Renal cortex interstitium (tissue), 11 donors: ENCODE data around the gene SLC2A14. TPM values are rescaled to one million over a fixed set of nuclear protein-coding genes. Genes with fewer than 3 reads are reported as not detected.
"Not testable (repeated sequence)": the region's sequence is repeated elsewhere in the genome, so short reads cannot be mapped to it uniquely, and the experiment has no call there.

ENCODE experiments used
- DNase-seq, 11 donors: peaks; one replicate each; pipeline ENCODE4 v3.0.0-alpha.2; 2013; ENCODE audit warnings: low read depth in 9 of 11, low spot score in 4 of 11; ENCODE audit errors: extremely low read depth in 1 of 11
- polyA plus RNA-seq, 3 donors: library from polyadenylated mRNA; unstranded; fragments of 120-200 nt; gene quantifications; one replicate each; pipeline ENCODE4 v1.2.1, GENCODE V29; 2013; ENCODE audit not compliant: insufficient read length in 3 of 3

Gene SLC2A14
- polyA plus RNA-seq, 3 donors, result 0.29 to 0.73 (median 0.46) TPM

DNA sequence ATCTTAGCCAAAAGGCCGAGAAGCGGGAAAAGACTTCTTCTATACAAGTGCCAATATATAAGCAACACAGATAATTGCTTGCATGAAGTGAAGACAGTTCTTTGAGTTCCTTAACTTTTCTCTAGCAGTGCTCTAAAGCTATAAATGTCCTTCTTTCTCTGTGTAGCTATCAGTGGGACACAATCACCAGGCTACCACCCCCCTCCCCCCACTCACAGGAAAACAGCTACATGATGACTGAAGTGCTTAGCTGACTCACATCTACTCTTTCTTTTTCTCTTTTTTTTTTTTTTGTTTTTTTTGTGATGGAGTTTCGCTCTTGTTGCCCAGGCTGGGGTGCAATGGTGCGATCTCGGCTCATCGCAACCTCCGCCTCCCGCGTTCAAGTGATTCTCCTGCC is 30.3 kb downstream of the SLC2A14 start:
- DNase-seq, result not testable (repeated sequence)

GRCh38 chr12:7839848-7840247 is 32.9 kb downstream of the SLC2A14 start:
- DNase-seq, result not testable (repeated sequence)

- not testable (repeated sequence) for DNase-seq
These were observed 33.5 kb downstream of the SLC2A14 start for GRCh38 chr12:7839226-7839625.

GRCh38 chr12:7837366-7837765 is 35.3 kb downstream of the SLC2A14 start:
- no peak for DNase-seq

DNA sequence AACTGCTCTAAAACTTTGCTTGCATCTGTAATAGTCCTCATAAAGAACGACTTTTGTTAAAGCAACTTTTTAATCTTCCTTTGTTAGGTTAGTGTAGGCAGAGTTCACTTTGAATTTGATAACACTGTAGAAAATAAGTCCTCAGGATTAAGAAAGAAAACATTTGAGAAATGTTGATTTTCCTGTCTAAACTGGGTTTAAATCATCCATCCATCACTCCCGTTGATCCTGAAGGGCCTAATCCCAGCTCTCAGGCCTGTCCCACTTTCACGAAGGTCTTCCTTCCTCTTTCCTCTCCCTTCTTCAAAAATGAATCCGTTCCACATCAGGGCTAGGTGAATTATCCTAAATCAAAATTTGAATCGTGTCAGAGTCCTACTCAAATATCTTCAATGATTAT is 36.9 kb downstream of the SLC2A14 start:
- DNase-seq, result no peak

DNA sequence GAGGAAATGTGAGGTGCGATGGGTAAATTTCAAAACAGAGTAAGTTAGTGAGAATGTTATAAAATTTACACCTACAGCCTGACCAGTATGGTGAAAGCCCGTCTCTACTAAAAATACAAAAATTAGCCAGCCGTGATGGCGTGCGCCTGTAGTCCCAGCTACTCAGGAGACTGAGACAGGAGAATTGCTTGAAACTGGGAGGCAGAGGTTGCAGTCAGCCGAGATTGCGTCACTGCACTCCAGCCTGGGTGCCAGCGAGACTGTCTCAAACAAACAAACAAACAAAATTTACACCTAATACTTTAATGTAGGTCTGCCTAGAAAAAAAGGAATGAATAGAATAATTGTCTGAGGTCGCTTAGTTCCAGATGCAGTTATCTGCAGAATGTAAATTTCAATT is 37.6 kb downstream of the SLC2A14 start:
- no peak for DNase-seq

GRCh38 chr12:7834701-7835100 is 38.0 kb downstream of the SLC2A14 start:
- DNase-seq, result no peak

GRCh38 chr12:7833831-7834230 is 38.9 kb downstream of the SLC2A14 start:
- no peak for DNase-seq

DNA sequence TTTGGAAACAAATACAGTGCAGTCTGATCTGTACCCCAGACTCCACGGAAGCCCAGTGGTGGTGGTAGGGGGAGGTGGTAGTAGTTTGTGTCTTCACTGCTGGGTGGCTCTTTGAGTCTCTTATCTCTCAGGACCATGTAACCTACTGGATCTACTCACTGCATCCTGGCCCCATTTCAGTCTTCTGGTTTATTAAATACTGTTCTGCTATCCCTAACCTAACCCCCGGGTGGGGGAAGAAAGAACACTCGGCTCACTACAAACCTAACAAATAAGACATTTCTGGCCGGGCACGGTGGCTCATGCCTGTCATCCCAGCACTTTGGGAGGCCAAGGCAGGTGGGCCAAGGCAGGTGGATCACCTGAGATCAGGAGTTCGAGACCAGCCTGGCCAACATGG is 39.5 kb downstream of the SLC2A14 start:
- not testable (repeated sequence) for DNase-seq

- peak in 4 of 11 donors; percentile 6 to 33 (median 24) for DNase-seq
These were observed 40.5 kb downstream of the SLC2A14 start for GRCh38 chr12:7832059-7832696.

DNA sequence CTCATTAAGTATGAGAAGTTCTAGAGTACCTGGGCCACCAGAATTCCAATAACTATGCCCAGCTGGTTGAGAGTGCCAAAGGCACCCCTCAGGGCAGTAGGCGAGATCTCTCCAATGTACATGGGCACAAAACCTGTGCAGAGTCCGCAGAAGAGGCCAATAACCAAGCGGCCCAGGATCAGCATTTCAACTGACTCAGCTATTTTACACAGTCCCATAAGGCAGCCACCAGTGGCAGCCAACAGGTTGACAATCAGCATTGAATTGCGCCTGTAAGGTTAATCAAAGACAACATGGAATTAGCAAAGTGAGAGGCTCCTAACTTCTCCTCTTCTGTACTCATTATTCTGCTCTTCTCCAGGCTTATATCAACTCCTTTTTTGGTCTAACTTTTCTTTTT is 43.0 kb downstream of the SLC2A14 start:
- DNase-seq, result not testable (repeated sequence)

DNA sequence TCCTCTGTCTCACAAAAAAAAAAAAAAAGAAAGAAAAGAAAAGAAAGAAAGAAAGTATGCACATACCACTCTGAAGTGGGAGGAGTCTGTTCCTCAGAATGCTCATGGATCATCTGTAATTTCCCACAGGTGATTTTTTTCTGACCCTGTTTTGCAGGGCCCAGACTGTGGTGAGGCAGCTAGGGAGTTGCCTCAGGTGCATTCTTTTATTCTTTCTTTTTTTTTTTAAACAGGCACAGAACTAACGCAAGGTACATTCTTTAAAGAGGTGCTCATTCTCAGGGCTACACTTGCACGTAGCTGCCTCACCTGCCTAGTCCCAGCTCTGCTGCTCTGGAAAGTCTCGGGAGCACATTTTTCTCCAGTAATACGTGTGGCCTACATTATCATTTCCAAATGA is 47.0 kb downstream of the SLC2A14 start:
- DNase-seq, result not testable (repeated sequence)

GRCh38 chr12:7806863-7807487 is 65.7 kb downstream of the SLC2A14 start:
- peak; percentile 38 to 68 (median 57) for DNase-seq

DNA sequence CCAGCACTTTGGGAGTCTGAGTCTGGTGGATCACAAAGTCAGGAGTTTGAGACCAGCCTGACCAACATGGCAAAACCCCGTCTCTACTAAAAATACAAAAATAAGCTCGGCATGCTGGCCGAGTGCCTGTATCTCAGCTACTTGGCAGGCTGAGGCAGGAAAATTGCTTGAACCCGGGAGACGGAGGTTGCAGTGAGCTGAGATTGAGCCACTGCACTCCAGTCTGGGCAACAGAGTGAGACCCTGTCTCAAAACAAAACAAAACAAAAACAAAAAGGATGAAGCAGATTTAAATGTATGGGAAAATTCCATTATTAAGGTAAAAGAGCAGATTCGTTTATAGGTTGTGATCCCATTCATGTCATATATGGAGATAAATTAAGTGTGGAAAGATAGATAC is 66.4 kb downstream of the SLC2A14 start:
- DNase-seq, result not testable (repeated sequence)

- no peak for DNase-seq
These were observed 71.3 kb downstream of the SLC2A14 start for GRCh38 chr12:7801460-7801859.

DNA sequence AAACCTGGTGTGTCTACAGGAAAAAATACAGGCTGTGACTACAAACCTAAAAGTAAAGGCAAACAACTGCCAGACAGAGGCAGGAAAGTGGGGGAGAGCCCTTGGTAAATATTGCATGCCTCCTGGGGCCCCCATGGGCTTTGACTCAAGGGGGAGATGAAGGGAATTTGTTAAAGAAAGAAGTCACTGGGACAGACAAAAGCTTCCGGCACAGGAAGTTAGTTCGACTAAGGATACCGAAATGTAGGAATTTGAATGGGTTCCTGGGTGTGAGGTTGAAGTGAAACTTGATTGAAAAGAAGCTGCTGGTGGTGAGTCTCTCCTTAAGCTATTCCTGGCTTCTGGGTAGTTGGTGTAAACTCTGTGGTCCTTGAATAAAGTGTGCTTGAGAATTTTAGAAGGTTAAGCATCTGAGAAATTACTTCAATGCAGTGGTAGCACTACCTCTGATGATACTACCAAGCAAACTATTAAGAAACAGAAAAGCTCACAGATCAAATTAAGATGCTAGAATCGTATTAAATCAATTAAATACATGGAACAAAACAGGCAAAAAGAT is 73.9 kb downstream of the SLC2A14 start:
- not testable (repeated sequence) for DNase-seq

GRCh38 chr12:7797698-7798398 is 74.9 kb downstream of the SLC2A14 start:
- no peak for DNase-seq

GRCh38 chr12:7797269-7797668 is 75.4 kb downstream of the SLC2A14 start:
- not testable (repeated sequence) for DNase-seq

DNA sequence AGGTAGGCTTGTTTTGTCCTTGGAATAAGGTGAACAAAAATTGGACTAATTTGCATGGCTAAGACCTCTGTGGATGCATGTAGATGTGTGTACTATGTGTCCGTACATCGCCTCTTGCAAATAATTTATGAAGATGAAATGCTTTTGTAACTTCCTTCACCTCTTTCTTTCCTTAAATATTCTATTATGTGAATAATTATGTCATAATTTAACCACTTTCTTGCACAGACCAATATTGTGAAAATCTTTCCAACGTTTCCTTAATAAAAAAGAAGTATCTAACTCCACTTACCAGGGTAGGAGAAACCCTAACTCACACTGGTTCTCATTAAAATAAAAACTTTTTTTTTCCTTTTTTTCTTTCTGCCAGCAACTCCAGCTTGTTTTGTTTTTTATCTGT is 79.5 kb downstream of the SLC2A14 start:
- DNase-seq, result no peak
